Ishikawa (cell line): ENCODE data around the gene FABP2.

Experiments used
- CEBPB ChIP-seq: IDR thresholded peaks from 2 replicates; pipeline ENCODE4 v1.6.1; 2012
- CREB1 ChIP-seq: IDR thresholded peaks from 2 replicates; pipeline ENCODE4 v1.6.1; 2012; ENCODE audit warnings: low read depth
- EGR1 ChIP-seq: IDR thresholded peaks from 2 replicates; pipeline ENCODE4 v1.6.1; 2012
- EP300 ChIP-seq: IDR thresholded peaks from 2 replicates; pipeline ENCODE4 v1.6.1; 2012; ENCODE audit warnings: borderline replicate concordance
- FOXM1 ChIP-seq: IDR thresholded peaks from 2 replicates; pipeline ENCODE4 v1.6.1; 2012; ENCODE audit warnings: low read depth, borderline replicate concordance
- MAX ChIP-seq: IDR thresholded peaks from 2 replicates; pipeline ENCODE4 v1.6.1; 2012
- NFIC ChIP-seq: IDR thresholded peaks from 2 replicates; pipeline ENCODE4 v1.6.1; 2012
- RAD21 ChIP-seq: IDR thresholded peaks from 2 replicates; pipeline ENCODE4 v1.6.1; 2012; ENCODE audit warnings: low read depth
- REST ChIP-seq: IDR thresholded peaks from 2 replicates; pipeline ENCODE4 v1.6.1; 2012; ENCODE audit warnings: low read depth, mild to moderate bottlenecking
- TAF1 ChIP-seq: IDR thresholded peaks from 2 replicates; pipeline ENCODE4 v1.6.1; 2012; ENCODE audit warnings: low read depth, mild to moderate bottlenecking
- TCF12 ChIP-seq: IDR thresholded peaks from 2 replicates; pipeline ENCODE4 v1.6.1; 2012; ENCODE audit warnings: low read depth
- TEAD4 ChIP-seq: IDR thresholded peaks from 2 replicates; pipeline ENCODE4 v1.6.1; 2012
- USF1 ChIP-seq: IDR thresholded peaks from 2 replicates; pipeline ENCODE4 v1.6.1; 2012
- YY1 ChIP-seq: IDR thresholded peaks from 2 replicates; pipeline ENCODE4 v1.6.1; 2012; ENCODE audit warnings: low read depth
- ZBTB7A ChIP-seq: IDR thresholded peaks from 2 replicates; pipeline ENCODE4 v1.6.1; 2012; ENCODE audit warnings: low read depth

The FABP2 gene

GRCh38 chr4:119307606-119308005, 14.3 kb downstream of the FABP2 start:
- no peak for TF ChIP-seq EP300
- TF ChIP-seq REST: no peak
- no peak for TF ChIP-seq CEBPB
- no peak for TF ChIP-seq YY1
- no peak for TF ChIP-seq TCF12
- TF ChIP-seq CREB1: no peak
- no peak for TF ChIP-seq RAD21
- no peak for TF ChIP-seq ZBTB7A
- no peak for TF ChIP-seq TAF1
- no peak for TF ChIP-seq NFIC
- TF ChIP-seq TEAD4: no peak
- TF ChIP-seq USF1: no peak
- TF ChIP-seq FOXM1: no peak
- TF ChIP-seq MAX: no peak

GRCh38 chr4:119304431-119304830, 17.5 kb downstream of the FABP2 start:
- TF ChIP-seq CREB1 (no peak), YY1 (no peak), REST (no peak), USF1 (no peak), TEAD4 (no peak), ZBTB7A (no peak), EP300 (no peak), RAD21 (no peak), EGR1 (no peak), TAF1 (no peak), FOXM1 (no peak), NFIC (no peak)

GRCh38 chr4:119303587-119304305, 18.2 kb downstream of the FABP2 start:
- no peak for TF ChIP-seq EGR1
- no peak for TF ChIP-seq CREB1
- no peak for TF ChIP-seq USF1
- TF ChIP-seq TAF1: no peak
- no peak for TF ChIP-seq ZBTB7A
- TF ChIP-seq FOXM1: no peak
- TF ChIP-seq MAX: no peak

- TF ChIP-seq FOXM1 (no peak), TCF12 (no peak), EP300 (no peak), CEBPB (no peak)
Observed at GRCh38 chr4:119302073-119302832, 19.7 kb downstream of the FABP2 start.

GRCh38 chr4:119300101-119300978, 21.6 kb downstream of the FABP2 start:
- TF ChIP-seq USF1 (peak; percentile 69), TCF12 (peak; percentile 31; the same call in 1 of the 2 replicates), TAF1 (peak; percentile 80), RAD21 (no peak), EP300 (0 out of 2 replicates have a peak, but pooled peaks have one; percentile 14), TEAD4 (peak; percentile 28; the same call in 1 of the 2 replicates), YY1 (no peak), MAX (peak; percentile 81)
